Karpas-422 (cell line): Measurements from ENCODE around the gene TBC1D22A. TPM values are rescaled to one million over a fixed set of nuclear protein-coding genes. Genes with fewer than 3 reads are reported as not detected.

Source experiments
- DNase-seq: peaks from one replicate; pipeline ENCODE4 v3.0.0-alpha.2; 2015
- H2AFZ ChIP-seq: fragments of 200-600 bp; sonication (generic); 2 replicates; pipeline ENCODE4 v1.6.1; 2014; ENCODE audit warnings: antibody characterized with exemption, low read length, mixed read lengths
- H3K27ac ChIP-seq: fragments of 200-600 bp; sonication (generic); 2 replicates; pipeline ENCODE4 v1.5.1; 2014; ENCODE audit warnings: mild to moderate bottlenecking, low read length, moderate library complexity
- H3K27me3 ChIP-seq: fragments of 200-600 bp; sonication (generic); 2 replicates; pipeline ENCODE4 v1.6.1; 2014; ENCODE audit warnings: low read length, mixed read lengths
- H3K36me3 ChIP-seq: fragments of 200-600 bp; sonication (generic); 2 replicates; pipeline ENCODE4 v1.6.1; 2014; ENCODE audit warnings: low read length, mixed read lengths; ENCODE audit not compliant: insufficient read depth
- H3K4me1 ChIP-seq: fragments of 200-600 bp; sonication (generic); 2 replicates; pipeline ENCODE4 v1.6.1; 2014; ENCODE audit warnings: mild to moderate bottlenecking, low read length, mixed read lengths
- H3K4me2 ChIP-seq: fragments of 200-600 bp; sonication (generic); 2 replicates; pipeline ENCODE4 v1.6.1; 2014; ENCODE audit warnings: low read length, low read depth, mild to moderate bottlenecking; ENCODE audit not compliant: poor library complexity, severe bottlenecking
- H3K4me3 ChIP-seq: fragments of 200-600 bp; sonication (generic); 2 replicates; pipeline ENCODE4 v1.5.1; 2014; ENCODE audit warnings: mild to moderate bottlenecking, antibody characterized with exemption, low read length, mixed read lengths
- H3K79me2 ChIP-seq: fragments of 200-600 bp; sonication (generic); 2 replicates; pipeline ENCODE4 v1.6.1; 2014; ENCODE audit warnings: mild to moderate bottlenecking, low read length, mixed read lengths
- H3K9ac ChIP-seq: fragments of 200-600 bp; sonication (generic); 2 replicates; pipeline ENCODE4 v1.6.0; 2014; ENCODE audit warnings: low read length
- H3K9me2 ChIP-seq: fragments of 200-600 bp; sonication (generic), shearing (Covaris generic); replicated peaks from 2 replicates; pipeline ENCODE4 v1.6.0; 2014; ENCODE audit warnings: mild to moderate bottlenecking, low read length, moderate library complexity; ENCODE audit not compliant: insufficient read depth
- H3K9me3 ChIP-seq: fragments of 300-700, 200-600 bp; sonication (generic); 2 replicates; pipeline ENCODE4 v1.6.1; 2014; ENCODE audit warnings: low read length, mixed read lengths
- H4K20me1 ChIP-seq: fragments of 200-600 bp; sonication (generic); 2 replicates; pipeline ENCODE4 v1.6.1; 2014; ENCODE audit warnings: mild to moderate bottlenecking, antibody characterized with exemption, low read length, low read depth; ENCODE audit not compliant: insufficient read depth
- total RNA-seq: library from RNA; depleted of rRNA; stranded (reverse); fragments of >200 nt; shearing (Covaris generic); gene quantifications from 2 replicates; pipeline ENCODE4 v1.2.3, GENCODE V29; 2014; ENCODE audit warnings: low replicate concordance

TBC1D22A gene
- total RNA-seq, 1 experiment from 2014 or later: 27.7 TPM

- H3K4me3 ChIP-seq: no peak overlapping the region
- DNase-seq: no peak
- no peak overlapping the region for H3K4me2 ChIP-seq
- peaks cover 30% of the 10 kb centered on the region for H3K79me2 ChIP-seq
- H3K27me3 ChIP-seq: no peaks in the 10 kb centered on the region
- H3K9me2 ChIP-seq: no peaks in the 10 kb centered on the region
- no peak overlapping the region for H2AFZ ChIP-seq
- H3K9me3 ChIP-seq: no peaks in the 10 kb centered on the region
- no peak overlapping the region for H3K27ac ChIP-seq
- H4K20me1 ChIP-seq: no peaks in the 10 kb centered on the region
- H3K36me3 ChIP-seq: no peaks in the 10 kb centered on the region
- H3K4me1 ChIP-seq: no peaks in the 10 kb centered on the region
- H3K9ac ChIP-seq: no peak overlapping the region
Observed at GRCh38 chr22:46984751-46985506, 222.5 kb downstream of the TBC1D22A start.

GRCh38 chr22:46985507-46985882 lies 223.0 kb downstream of the TBC1D22A start:
- no peaks in the 10 kb centered on the region for H4K20me1 ChIP-seq
- H3K4me1 ChIP-seq: no peaks in the 10 kb centered on the region
- no peaks in the 10 kb centered on the region for H3K9me3 ChIP-seq
- H3K4me3 ChIP-seq: no peak overlapping the region
- no peak overlapping the region for H3K4me2 ChIP-seq
- H3K27ac ChIP-seq: no peak overlapping the region
- DNase-seq: no peak
- H3K27me3 ChIP-seq: no peaks in the 10 kb centered on the region
- no peaks in the 10 kb centered on the region for H3K9me2 ChIP-seq
- no peaks in the 10 kb centered on the region for H3K36me3 ChIP-seq
- H3K79me2 ChIP-seq: peaks cover 33% of the 10 kb centered on the region
- H3K9ac ChIP-seq: no peak overlapping the region
- H2AFZ ChIP-seq: no peak overlapping the region

GRCh38 chr22:46986788-46987187 lies 224.3 kb downstream of the TBC1D22A start:
- H3K36me3 ChIP-seq: no peaks in the 10 kb centered on the region
- H3K9me2 ChIP-seq: no peaks in the 10 kb centered on the region
- no peaks in the 10 kb centered on the region for H3K4me1 ChIP-seq
- H3K4me2 ChIP-seq: no peak overlapping the region
- H3K27me3 ChIP-seq: no peaks in the 10 kb centered on the region
- no peak for DNase-seq
- peaks cover 33% of the 10 kb centered on the region for H3K79me2 ChIP-seq
- no peak overlapping the region for H3K9ac ChIP-seq
- no peak overlapping the region for H3K4me3 ChIP-seq
- H3K9me3 ChIP-seq: no peaks in the 10 kb centered on the region
- H4K20me1 ChIP-seq: no peaks in the 10 kb centered on the region
- H2AFZ ChIP-seq: no peak overlapping the region
- no peak overlapping the region for H3K27ac ChIP-seq

GRCh38 chr22:46990937-46991550 lies 228.6 kb downstream of the TBC1D22A start:
- H4K20me1 ChIP-seq: no peaks in the 10 kb centered on the region
- no peak overlapping the region for H3K27ac ChIP-seq
- no peaks in the 10 kb centered on the region for H3K4me1 ChIP-seq
- no peak overlapping the region for H3K4me3 ChIP-seq
- no peak overlapping the region for H2AFZ ChIP-seq
- H3K79me2 ChIP-seq: peaks cover 21% of the 10 kb centered on the region
- no peak for DNase-seq
- H3K36me3 ChIP-seq: peaks cover 2% of the 10 kb centered on the region; the same call in 1 of the 2 replicates
- H3K27me3 ChIP-seq: no peaks in the 10 kb centered on the region
- H3K9ac ChIP-seq: no peak overlapping the region
- H3K9me2 ChIP-seq: no peaks in the 10 kb centered on the region
- no peak overlapping the region for H3K4me2 ChIP-seq
- no peaks in the 10 kb centered on the region for H3K9me3 ChIP-seq

- Histone ChIP-seq H3K9ac (no peak overlapping the region), H3K27me3 (no peaks in the 10 kb centered on the region), H3K4me1 (no peaks in the 10 kb centered on the region), H3K9me2 (no peaks in the 10 kb centered on the region), H2AFZ (no peak overlapping the region), H3K4me3 (no peak overlapping the region), H3K9me3 (no peaks in the 10 kb centered on the region), H3K27ac (no peak overlapping the region), H3K4me2 (no peak overlapping the region), H3K79me2 (peaks cover 20% of the 10 kb centered on the region), H4K20me1 (no peaks in the 10 kb centered on the region), H3K36me3 (peaks cover 2% of the 10 kb centered on the region; the same call in 1 of the 2 replicates)
- DNase-seq: no peak
Observed at GRCh38 chr22:46991666-46992065, 229.2 kb downstream of the TBC1D22A start.

- H3K79me2 ChIP-seq: peaks cover 19% of the 10 kb centered on the region
- H3K9ac ChIP-seq: no peak overlapping the region
- no peaks in the 10 kb centered on the region for H3K9me3 ChIP-seq
- no peak overlapping the region for H3K27ac ChIP-seq
- no peaks in the 10 kb centered on the region for H3K27me3 ChIP-seq
- H3K4me3 ChIP-seq: no peak overlapping the region
- DNase-seq: no peak
- no peaks in the 10 kb centered on the region for H3K9me2 ChIP-seq
- no peaks in the 10 kb centered on the region for H3K4me1 ChIP-seq
- peaks cover 2% of the 10 kb centered on the region; the same call in 1 of the 2 replicates for H3K36me3 ChIP-seq
- H3K4me2 ChIP-seq: no peak overlapping the region
- H2AFZ ChIP-seq: no peak overlapping the region
- no peaks in the 10 kb centered on the region for H4K20me1 ChIP-seq
Observed at GRCh38 chr22:46992121-46992731, 229.8 kb downstream of the TBC1D22A start.

- no peaks in the 10 kb centered on the region for H4K20me1 ChIP-seq
- H3K27ac ChIP-seq: no peak overlapping the region
- H3K79me2 ChIP-seq: peaks cover 16% of the 10 kb centered on the region; the same call in 1 of the 2 replicates
- H3K27me3 ChIP-seq: no peaks in the 10 kb centered on the region
- no peaks in the 10 kb centered on the region for H3K9me2 ChIP-seq
- H3K4me1 ChIP-seq: no peaks in the 10 kb centered on the region
- peaks cover 2% of the 10 kb centered on the region; the same call in 1 of the 2 replicates for H3K36me3 ChIP-seq
- DNase-seq: no peak
- no peak overlapping the region for H3K9ac ChIP-seq
- H2AFZ ChIP-seq: no peak overlapping the region
- no peak overlapping the region for H3K4me2 ChIP-seq
- H3K9me3 ChIP-seq: no peaks in the 10 kb centered on the region
- H3K4me3 ChIP-seq: no peak overlapping the region
Observed at GRCh38 chr22:46993633-46994032, 231.2 kb downstream of the TBC1D22A start.

- H3K79me2 ChIP-seq: peaks cover 18% of the 10 kb centered on the region; the same call in 1 of the 2 replicates
- peaks cover 2% of the 10 kb centered on the region; the same call in 1 of the 2 replicates for H3K36me3 ChIP-seq
- no peaks in the 10 kb centered on the region for H3K9me3 ChIP-seq
- no peaks in the 10 kb centered on the region for H3K4me1 ChIP-seq
- no peak overlapping the region for H3K4me2 ChIP-seq
- H3K4me3 ChIP-seq: no peak overlapping the region
- no peaks in the 10 kb centered on the region for H3K9me2 ChIP-seq
- H3K27ac ChIP-seq: no peak overlapping the region
- H3K27me3 ChIP-seq: no peaks in the 10 kb centered on the region
- DNase-seq: no peak
- no peak overlapping the region for H2AFZ ChIP-seq
- no peaks in the 10 kb centered on the region for H4K20me1 ChIP-seq
- H3K9ac ChIP-seq: no peak overlapping the region
Observed at GRCh38 chr22:46994265-46994664, 231.8 kb downstream of the TBC1D22A start.
